HG02642 (cell line): ENCODE data around the gene TRMT61A.

Experiments
- ATAC-seq: cut with Tn5 transposase; IDR thresholded peaks from one replicate; pipeline ENCODE4 v1.9.1; 2021; ENCODE audit warnings: mild to moderate bottlenecking; ENCODE audit not compliant: unreplicated experiment, poor library complexity

TRMT61A gene

DNA sequence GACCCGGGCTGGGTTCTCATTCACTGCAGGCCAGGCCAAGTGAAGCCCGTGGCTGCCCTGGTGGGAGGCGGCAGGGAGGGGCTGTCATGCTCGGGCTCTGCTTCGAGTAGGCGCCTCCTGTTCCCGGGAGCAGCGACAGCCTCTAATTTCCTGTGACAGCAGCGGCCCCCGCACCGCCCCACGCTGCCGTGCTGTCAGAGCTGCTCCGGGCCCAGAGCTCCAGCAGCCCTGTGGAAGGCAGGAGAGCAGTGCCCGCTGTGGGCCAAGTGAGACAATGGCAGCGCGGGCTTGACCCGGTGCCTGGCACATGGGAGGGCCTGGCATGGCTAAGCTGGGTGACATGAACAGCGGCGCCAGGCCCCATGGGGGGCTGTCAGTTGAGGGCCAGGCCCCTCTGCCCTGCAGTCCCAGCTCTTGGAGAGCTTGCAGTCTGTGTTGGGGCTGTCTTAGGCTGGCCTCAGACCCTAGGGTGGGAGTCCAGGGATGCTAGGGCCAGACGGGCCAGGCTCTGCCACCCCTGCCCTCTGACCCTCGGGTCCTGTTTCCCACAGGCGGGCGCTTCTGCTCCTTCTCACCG lies 5.1 kb downstream of the TRMT61A start:
- ATAC-seq, result no peak

DNA sequence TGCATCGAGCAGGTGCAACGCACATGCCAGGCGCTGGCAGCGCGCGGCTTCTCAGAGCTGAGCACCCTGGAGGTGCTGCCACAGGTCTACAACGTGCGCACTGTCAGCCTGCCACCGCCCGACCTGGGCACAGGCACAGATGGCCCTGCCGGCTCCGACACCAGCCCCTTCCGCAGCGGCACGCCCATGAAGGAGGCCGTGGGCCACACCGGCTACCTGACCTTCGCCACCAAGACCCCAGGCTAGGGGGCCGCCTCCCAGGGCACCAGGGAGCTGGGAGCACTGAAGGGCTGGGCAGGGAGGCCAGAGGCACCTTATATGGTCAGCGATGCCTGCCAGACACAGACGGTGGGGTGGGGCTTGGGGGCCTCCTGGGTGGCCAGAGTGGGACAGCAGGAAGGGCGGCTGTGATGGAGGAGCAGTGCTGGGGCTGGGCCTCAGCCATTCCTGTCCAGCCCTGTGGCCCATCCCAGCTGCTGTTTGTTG lies 5.6 kb downstream of the TRMT61A start:
- ATAC-seq, result no peak

DNA sequence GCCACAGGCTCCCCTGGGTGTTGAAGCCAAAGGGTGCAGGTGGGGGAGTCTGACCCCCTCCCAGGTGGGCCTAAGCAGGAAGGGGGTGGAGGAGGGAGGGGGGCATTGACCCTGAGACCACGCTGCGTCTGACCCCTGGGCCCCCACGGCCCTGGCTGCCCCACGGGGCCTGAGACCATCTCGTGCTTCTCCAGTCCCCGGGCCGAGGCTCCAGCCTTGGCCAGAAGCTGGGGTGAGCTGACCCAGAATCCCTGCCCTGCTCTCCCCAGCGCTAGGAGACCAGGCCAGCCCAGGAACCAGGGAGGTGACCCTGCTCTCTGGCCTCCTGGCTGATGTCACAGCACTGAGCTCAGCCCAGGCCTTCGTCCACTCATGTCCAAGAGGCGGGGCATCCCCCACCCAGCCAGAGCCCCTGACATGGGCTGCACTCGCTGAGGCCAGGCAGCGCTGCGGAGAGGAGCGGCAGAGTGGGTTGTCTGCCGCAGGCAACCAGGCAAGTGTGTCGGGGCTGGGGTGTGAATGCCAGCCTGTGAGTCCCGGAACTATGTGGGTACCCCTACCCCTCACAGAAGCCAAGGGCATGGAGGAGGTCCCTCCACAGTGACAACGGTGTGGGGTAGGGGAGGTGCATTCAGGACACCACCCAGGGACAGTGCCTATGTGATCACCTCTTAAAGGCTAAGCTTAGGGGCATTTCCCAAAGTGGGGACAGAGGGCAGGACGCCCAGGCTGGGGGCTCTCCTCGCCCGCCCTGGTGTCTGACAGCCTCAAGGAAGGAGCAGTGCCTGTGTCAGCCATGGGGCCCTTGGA lies 6.3 kb downstream of the TRMT61A start:
- no peak for ATAC-seq

DNA sequence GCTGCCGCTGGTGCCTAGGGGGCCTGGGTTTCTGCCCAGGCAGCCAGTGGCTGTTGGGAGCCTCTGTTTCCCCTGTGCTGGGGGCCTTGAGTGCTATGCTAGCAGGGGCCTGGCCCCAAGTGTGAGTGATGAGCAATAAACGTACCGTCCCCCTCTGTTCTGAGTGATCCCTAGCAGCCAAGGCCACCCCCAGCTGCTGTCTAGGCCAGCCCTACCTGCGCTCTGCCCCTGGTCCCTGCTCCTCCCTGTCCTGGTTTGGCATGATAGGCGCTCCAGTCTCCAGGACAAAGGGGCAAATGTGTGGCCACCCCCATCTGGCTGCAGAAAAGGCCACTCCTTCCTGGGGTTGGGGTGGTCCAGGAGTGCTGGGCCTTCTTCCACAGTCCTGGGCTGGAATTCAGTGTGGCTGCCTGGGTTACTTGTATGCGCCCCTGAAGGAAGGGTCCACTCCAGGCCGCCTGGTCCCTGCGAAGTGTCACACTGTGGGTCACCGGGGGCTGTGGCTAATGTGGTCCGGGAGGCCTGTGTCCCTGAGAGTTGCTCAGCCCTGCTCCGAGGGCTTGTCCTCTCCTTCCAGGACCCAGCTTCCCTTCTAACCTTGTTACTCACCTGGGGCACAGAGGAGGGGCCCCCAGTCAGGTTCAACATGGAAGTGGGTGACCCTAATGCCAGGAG lies 7.0 kb downstream of the TRMT61A start:
- ATAC-seq, result no peak

DNA sequence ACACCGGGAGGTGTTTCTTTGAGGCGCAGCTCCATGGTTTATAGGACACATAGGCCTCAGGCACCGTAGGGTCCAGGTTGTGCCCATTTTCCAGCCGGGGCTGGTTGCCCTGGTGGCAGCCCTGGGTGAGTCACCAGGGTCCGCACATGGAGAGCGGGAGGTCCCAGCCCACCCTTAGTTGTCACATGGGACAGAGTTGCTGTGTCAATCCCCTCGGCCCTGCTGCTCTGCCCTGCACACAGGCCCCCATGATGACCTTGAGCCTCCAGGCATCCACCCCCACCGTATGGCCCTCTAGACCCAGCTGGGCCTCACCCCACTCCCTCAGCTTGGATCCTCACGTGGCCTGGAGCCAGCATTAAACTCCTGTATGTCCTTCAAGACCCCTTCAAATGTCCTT lies 7.7 kb downstream of the TRMT61A start:
- no peak for ATAC-seq

DNA sequence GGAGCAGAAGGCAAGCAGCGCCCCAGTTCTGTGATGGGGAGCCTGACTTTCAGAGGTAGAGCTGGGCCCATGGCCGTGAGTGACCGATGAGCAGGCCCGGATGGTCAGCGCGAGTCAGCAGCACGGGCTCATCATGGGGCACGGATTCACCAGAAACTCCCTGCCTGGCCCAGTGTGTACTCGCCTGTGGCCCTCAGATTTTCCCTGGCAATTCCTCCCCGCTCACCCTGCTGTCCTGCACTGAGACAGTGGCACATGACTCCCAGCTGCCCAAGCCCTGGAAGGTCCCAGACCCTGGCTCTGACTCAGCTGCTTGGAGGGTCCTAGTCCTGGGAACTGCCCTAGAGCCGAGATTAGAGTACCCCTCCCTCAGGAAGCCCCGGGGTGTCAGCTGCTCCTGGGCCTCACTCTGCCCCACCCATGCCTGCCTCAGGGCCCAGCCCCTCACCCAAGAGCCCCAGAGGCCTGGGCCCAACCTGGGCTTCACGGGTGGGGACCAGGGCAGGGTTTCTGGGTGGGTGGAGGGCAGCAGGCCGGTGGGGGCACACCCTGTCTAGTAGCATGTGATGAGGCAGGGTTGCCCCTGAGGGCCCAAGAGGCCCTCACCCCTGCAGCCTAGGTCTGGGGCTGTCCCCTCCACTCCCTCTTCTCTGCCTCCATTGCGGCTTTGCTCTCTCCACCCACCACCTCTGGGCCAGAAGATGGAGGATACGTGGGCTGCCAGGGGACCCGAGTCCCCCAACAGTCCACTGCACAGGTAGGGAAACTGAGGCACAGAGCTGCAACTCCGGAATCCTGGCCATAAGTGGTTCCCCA lies 8.4 kb downstream of the TRMT61A start:
- no peak for ATAC-seq

DNA sequence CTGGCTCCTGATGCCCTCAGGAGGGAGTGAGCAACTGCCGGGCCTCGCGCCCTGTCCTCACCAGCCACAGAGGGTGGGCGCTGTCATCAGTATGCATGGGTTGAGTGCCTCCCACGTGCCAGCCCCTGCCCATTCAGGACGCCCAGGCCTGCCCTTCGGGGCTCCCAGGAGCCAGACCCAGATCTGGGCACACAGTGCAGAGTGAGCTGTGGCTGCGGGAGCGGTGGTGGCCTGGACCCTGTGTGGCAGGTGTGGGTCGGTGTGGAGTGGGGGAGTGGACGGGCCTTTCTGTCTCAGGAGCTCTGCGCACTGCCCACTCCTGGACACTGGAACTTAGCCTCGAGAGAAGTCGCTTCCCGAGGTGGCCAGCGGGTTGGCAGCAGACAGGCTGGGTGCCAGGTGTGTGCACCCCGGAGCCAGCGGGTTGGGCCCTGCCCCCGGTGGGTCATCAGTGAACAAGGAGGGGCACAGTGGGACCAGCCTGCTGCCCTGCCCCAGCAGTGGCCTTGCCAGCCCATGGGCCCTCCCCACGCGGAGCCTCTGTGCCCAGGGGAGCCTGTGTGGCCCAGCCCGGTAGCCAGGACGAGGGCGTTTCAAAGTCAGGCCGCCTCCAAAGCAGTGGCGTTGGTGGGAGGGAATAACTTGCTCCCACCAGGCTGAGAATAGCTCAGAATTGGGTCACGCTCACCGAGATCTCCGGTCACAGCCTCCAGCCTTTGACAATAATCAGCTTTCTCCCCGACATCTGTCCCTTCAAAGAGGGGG lies 9.5 kb downstream of the TRMT61A start:
- ATAC-seq, result no peak

DNA sequence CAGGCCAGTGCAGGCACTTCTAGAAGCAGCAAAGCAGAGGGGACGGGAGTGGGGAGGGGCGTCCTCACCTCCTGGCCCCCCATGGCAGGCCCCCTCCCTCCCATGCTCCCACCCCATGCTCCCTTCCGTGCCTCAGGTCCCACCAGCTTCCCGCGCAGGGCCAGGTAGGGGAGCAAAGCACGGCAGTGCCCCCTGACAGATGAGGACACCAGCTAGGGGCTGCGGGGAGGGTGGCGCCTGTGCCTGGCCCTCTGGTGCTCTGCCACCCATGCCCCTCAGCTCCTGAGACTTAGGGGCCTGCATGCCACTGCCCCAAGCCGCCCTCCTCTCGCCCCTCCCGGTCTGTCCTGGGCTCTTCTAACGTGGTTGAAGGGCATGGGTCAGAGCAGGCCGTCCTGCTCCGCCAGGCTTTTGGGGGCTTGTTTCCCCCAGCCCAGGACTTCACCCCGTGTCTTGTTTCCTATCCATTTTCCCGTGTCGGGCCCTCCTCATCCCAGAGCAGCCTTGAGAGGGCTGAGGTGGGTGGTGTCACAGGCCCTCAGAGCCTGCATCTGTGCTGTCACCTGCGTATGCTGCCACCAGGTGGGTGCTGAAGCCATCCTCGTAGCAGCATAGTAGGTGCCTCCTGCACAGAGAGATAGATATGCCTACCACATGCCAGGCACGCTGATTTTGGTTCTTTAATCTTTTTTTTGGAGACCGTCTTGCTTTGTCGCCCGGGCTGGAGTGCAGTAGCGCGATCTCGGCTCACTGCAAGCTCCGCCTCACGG lies 10.2 kb downstream of the TRMT61A start:
- no peak for ATAC-seq

DNA sequence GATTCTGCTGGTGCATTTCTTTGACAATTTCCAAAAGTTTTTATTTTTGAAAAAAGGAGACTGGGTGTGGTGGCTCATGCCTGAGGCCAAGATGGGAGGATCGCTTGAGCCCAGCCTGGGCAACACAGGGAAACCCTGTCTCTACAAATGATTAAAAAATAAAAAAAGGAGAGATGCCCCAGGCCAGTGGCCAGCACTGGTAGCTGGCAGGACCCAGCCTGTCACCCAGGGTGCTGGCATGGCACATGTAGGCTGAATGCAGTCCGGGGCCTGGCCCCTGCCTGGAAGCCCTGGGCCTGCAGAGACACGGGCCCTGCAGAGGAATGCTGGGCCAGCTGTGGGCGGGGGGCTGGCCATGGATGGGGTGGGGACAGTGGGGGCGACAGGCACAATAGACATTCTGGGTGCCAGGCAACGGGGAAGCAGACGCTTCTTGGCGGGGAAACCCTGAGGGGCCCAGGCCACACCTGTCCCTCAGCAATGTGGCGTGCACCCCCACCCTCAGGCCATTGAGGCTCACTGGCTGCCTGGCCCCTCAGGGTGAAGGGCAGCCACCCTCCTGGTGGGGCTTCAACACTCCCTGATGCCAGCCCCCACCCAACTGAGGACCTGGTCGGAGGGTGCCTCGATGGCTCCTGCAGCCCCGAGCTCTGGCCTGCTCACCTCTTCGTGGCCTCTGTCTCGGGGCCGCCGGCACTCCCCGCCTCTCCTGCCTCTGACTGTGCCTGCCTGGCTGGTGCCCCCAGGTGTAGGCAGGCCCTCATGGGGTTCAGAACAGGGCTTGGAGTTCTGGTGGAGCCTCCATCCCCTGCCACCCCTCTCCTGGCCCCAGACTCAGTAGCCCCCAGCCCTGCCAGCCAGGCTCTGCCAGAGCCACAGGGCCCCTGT lies 12.1 kb downstream of the TRMT61A start:
- ATAC-seq, result no peak

DNA sequence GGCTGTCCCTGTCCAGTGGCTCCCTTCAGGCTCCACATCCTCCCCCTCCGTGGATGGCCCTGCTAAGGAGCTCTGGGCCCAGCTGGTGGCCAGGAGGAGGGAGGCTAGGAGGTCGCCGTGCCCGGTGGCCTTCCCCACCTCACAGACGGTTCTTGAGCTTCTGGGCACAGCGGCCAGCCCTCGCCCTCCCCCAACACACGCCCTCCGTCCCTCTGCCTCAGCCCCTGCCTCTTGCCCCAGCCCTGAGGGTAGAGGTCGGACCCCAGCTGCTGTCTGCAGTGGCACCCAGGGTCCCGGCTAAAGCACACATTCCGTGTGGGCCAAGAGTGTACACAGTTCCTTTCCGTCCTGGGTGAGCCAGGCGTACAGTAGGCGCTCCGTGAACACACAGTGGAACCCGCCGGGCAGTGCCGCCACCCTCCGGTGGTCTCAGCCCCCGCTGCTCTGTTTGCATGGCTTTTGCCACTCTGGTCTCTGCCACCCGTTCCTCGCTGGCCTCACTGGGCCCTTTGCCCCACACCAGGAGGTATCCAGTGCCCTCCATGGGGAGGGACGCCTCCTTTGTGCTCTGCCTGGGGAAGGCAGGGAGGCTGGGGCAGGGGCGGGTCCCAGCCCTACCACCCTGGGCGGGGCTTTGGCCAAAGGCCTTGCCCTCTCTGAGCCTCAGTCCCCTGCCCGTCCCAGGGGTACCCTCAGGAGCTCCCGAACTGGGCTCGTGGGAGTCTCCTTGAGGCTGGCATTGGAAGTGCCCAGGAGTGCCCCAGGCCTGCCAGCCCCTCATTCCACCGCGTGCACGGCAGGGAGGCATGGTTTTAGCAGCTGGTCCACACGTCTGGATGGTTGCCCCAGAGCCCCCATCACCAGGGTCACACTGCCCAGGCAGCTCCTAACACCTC lies 13.0 kb downstream of the TRMT61A start:
- no peak for ATAC-seq

DNA sequence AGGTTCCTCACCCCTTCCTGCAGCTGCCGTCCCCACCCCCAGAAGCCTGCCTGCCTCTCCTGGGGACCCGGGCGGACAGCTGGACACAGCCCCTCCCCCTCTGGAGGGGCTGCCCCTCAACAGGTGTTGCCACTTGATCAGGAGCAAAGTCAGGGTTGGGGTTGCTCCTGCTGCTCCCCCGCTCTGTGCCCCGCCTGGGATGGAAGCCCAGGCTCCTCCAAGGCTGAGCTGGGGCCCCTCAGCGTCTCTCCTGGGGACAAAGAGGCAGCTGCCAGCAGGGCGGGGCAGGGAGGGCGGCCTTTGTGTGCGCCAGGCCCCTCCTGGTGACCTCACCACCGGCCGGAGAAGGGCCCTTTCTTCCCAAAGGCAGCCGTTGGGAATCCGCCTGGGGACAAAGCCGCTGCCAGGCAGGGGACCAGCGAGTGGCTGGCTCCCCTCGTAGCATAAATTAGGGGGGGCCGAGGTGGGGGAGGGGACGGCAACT lies 13.7 kb downstream of the TRMT61A start:
- no peak for ATAC-seq

DNA sequence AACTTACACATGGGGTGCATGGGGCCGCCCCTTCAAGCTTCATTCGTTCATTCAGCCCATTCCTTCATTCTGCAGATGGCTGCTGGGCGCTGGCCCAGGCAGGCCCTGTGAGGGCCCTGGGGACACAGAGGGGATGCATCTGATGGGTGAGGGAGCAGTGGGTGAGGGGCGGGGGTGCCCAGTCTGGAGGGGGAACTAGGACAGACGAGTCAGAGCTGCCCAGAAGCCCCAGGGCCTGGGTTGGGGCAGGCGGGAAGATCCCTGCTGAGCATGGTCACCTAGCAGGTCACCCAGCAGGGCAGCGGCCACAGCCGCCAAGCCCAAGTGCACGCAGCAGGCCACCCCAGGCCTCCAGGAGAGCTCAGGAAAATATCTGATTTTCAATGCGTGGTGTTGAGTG lies 14.1 kb downstream of the TRMT61A start:
- no peak for ATAC-seq

DNA sequence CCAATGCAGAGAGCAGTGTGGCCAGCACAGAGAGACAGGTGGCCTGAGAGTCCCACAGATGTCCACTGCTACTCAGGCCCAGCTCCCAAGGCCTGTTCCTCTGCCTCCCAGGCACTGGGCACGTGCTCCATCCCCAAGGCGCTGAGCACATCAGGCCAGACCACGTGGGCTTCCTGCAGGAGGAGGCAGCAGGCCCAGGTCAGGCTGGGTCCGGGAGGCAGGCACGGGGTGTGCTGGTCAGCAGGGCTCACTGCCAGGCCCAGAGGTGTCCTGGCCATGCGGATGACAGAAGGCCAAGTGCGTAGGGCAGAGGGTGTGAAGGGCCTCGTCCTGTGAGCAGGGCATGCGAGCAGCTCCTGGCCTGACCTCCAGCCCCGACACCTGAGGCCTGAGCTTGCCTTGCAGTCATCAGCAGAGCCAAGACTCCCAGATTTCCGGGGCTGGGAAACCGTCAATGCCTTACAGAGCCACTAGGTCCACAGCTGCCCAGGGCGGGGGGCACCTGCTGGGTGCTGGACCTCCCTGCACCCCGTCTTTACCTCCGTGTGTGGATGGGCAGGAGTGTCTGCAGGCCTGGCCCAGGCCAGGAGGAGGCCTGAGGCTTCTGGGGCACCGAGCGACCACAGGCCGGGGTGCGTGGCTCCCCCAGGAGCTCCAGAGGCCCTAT lies 14.9 kb downstream of the TRMT61A start:
- no peak for ATAC-seq

DNA sequence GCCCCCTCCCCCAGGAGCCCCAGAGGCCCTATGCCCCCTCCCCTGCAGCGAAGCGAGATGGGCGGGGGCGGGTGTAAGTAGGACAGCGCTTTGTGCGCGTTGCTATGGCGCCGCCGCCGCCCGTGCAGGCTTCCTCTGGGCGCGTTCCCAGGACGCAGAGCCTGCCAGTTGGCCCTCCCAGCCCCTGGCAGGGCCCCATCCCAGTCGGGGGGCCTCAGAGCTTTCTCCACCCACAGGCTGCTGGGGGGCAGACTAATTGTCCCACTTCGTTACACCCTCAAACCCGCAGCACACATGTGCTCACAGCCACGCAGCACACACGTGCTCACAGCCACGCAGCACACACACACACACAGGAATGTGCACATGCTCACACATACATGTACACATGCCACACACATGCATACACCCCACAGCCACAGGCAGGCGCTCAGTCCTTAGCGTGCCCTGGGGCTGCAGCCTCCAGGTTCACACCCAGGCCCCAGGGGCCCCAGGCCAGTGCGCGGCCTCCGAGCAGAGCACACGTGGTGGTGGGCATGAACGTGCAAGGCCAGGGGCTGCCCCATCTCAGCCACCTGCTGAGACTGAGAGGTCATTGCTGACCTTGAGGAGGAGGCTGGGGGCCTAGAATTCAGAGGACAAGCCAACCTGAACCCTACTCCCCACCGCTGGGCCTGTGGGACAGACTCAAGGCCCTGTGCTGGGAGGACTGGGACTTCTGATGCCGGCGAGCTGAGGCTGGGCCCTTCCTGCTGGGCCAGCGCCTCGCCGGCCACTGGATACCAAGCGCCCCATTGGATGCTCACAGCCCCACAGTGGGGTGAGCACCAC lies 15.6 kb downstream of the TRMT61A start:
- ATAC-seq, result no peak

DNA sequence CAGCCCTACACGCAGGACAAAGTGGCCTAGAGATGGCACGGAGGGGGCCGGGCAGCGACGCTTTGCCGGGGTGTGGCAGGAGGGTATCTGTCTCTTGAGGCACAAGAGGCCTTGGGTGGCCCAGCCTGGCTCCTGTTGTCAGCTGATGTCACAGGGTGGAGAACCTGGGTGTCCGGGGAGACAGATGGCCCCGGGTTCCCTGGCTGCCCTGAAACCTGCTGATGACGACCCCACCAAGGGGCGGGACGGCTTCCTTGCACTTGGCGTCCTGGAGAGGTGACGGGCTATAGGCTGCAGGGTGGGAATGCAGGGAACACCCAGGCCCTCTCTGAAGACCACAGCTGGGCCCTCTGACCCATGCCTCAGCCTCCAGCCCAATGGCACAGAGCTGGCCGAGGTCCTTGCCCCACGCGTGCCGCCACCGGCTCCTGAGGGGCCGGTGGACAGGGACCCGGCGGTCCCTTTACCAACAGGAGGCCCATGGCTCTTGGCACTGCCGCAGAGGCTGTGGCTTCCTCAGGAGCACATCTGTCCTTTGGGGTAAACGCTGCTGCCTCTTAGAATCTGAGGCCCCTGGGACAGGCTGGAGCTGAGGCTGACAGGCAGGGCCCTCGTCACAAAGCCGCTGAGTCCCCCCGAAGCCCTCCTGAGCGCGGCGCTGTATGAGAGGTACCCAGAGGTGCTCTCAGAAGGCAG lies 16.4 kb downstream of the TRMT61A start:
- no peak for ATAC-seq
